Measurements from ENCODE around the gene PSMD1.
"Not testable (repeated sequence)": the region's sequence is repeated elsewhere in the genome, so short reads cannot be mapped to it uniquely, and the experiment has no call there.

Gene PSMD1

GRCh38 chr2:231056453-231057416, at the start of gene PSMD1:
Gene PSMD1 (plus strand): TSS chr2:231056867. CDS start chr2:231057026, 159 bp downstream.
- DNase-seq, result peak; percentile 90 to 92

- no peak for DNase-seq
Measured at GRCh38 chr2:231007286-231008098, 49.2 kb upstream of the PSMD1 start.

GRCh38 chr2:231008131-231008530, 48.5 kb upstream of the PSMD1 start:
- no peak for DNase-seq

- DNase-seq, result no peak
Measured at GRCh38 chr2:231009236-231009919, 47.3 kb upstream of the PSMD1 start.

GRCh38 chr2:231010201-231010730, 46.4 kb upstream of the PSMD1 start:
- DNase-seq, result no peak

- DNase-seq, result no peak
Measured at GRCh38 chr2:231011526-231011925, 45.1 kb upstream of the PSMD1 start.

GRCh38 chr2:231012463-231012862, 44.2 kb upstream of the PSMD1 start:
- DNase-seq, result no peak

GRCh38 chr2:231013820-231014219, 42.8 kb upstream of the PSMD1 start:
- DNase-seq, result no peak

- DNase-seq, result no peak
Measured at GRCh38 chr2:231015478-231015877, 41.2 kb upstream of the PSMD1 start.

- DNase-seq, result no peak
Measured at GRCh38 chr2:231015926-231016325, 40.7 kb upstream of the PSMD1 start.

- DNase-seq, result no peak
Measured at GRCh38 chr2:231016566-231017230, 40.0 kb upstream of the PSMD1 start.

- no peak for DNase-seq
Measured at GRCh38 chr2:231017231-231017598, 39.5 kb upstream of the PSMD1 start.

GRCh38 chr2:231018184-231018583, 38.5 kb upstream of the PSMD1 start:
- no peak for DNase-seq

GRCh38 chr2:231025059-231025458, 31.6 kb upstream of the PSMD1 start:
- DNase-seq, result not testable (repeated sequence)

GRCh38 chr2:231028889-231029288, 27.8 kb upstream of the PSMD1 start:
- no peak for DNase-seq

GRCh38 chr2:231029563-231029962, 27.1 kb upstream of the PSMD1 start:
- no peak for DNase-seq

- no peak for DNase-seq
Measured at GRCh38 chr2:231030725-231031124, 25.9 kb upstream of the PSMD1 start.

GRCh38 chr2:231032575-231033140, 24.0 kb upstream of the PSMD1 start:
- DNase-seq, result no peak

- DNase-seq, result no peak
Measured at GRCh38 chr2:231033147-231034132, 23.2 kb upstream of the PSMD1 start.

GRCh38 chr2:231034291-231034882, 22.3 kb upstream of the PSMD1 start:
- DNase-seq, result no peak

All from activated CD4-positive, alpha-beta T cell treated with anti-CD3 and anti-CD28 coated beads, Interleukin-2, amount 50 U/mL, for 4 hours (primary cell).